Measurements from ENCODE around the gene GBF1. TPM values are rescaled to one million over a fixed set of nuclear protein-coding genes. Genes with fewer than 3 reads are reported as not detected.

Gene GBF1
- total and polyA plus RNA-seq, 2 of the 13 experiments (the other 11 are each of a cell fraction or from before 2014, with no cell fraction given): 17.1 to 21.9 TPM

DNA sequence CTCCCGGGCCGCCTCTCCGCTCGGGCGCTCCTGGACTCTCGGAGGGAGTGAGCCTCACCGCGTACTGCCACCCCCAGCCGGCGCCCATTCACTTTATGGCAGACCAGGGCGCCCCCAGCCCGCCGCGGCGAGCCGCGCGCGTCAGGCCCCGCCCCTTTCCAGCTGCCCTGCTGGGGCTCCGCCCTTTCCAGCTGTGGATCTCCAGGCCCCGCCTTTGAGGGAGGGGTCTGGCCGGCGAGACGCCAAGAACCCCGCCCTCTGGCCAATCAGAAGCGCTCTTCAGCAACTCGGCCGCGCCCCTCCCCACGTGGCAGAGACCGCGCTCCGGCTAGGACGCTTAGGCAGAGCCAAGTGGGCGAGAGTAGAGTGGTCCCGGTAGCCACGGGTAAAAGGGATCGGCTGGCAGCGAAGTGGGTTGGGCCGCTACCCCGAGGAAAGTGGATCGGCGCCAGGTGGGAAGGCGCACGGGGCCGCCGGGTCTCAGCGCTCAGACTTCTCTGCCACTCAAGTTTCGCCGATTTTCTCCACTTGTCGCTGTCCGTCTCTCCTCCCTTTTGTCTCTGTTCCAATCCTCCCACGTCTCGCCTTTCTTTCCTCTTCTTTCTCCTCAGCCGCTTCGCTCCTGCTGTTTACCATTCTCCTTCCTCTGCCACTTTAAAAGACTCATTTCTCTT is 3.8 kb upstream of the GBF1 start, which contains the start of gene PITX3 (continued):
- TF ChIP-seq SRF (IDR thresholded peaks at IDR 0.05; ENCODE audit: low read depth, low read length) (no peak), SSRP1 (CRISPR knock-in tag; IDR thresholded peaks at IDR 0.05) (no peak), KMT2A (CRISPR knock-in tag; IDR thresholded peaks at IDR 0.05) (peak; percentile 27; the same call in 1 of the 2 replicates), MAZ (IDR thresholded peaks at IDR 0.05; ENCODE audit: borderline replicate concordance, low read depth, low read length) (peak; percentile 14; the same call in 1 of the 2 replicates), MAZ (CRISPR knock-in tag; IDR thresholded peaks at IDR 0.05; ENCODE audit: low read depth) (peak; percentile 54; the same call in 1 of the 2 replicates), ARHGAP35 (CRISPR knock-in tag; IDR thresholded peaks at IDR 0.05; ENCODE audit: borderline replicate concordance) (peak; percentile 26; the same call in 1 of the 2 replicates), ERF (CRISPR knock-in tag; IDR thresholded peaks at IDR 0.05) (no peak), ZFY (CRISPR knock-in tag; IDR thresholded peaks at IDR 0.05) (peak; percentile 46), HOXA7 (CRISPR knock-in tag; IDR thresholded peaks at IDR 0.05) (no peak), NFKB2 (CRISPR knock-in tag; IDR thresholded peaks at IDR 0.05; ENCODE audit: borderline replicate concordance) (peak; percentile 51; the same call in 1 of the 2 replicates), HNRNPK (IDR thresholded peaks at IDR 0.05; ENCODE audit: low read depth, low read length, poor library complexity, severe bottlenecking) (peak; percentile 87), ZSCAN22 (CRISPR knock-in tag; IDR thresholded peaks at IDR 0.05) (no peak), SALL1 (CRISPR knock-in tag; IDR thresholded peaks at IDR 0.05) (peak; percentile 48; the same call in 1 of the 2 replicates), ZNF253 (CRISPR knock-in tag; IDR thresholded peaks at IDR 0.05; ENCODE audit: borderline replicate concordance) (0 out of 2 replicates have a peak, but pooled peaks have one; percentile 27), HDAC1 (CRISPR knock-in tag; IDR thresholded peaks at IDR 0.05) (peak; percentile 93), ZBTB46 (CRISPR knock-in tag; IDR thresholded peaks at IDR 0.05; ENCODE audit: borderline replicate concordance) (peak; percentile 31; the same call in 1 of the 2 replicates), YY1 (IDR thresholded peaks at IDR 0.05; ENCODE audit: insufficient read depth, insufficient replicate concordance, low read depth, low read length) (peak; percentile 18), NKX3-1 (CRISPR knock-in tag; IDR thresholded peaks at IDR 0.05) (0 out of 2 replicates have a peak, but pooled peaks have one; percentile 24), ZNF224 (CRISPR knock-in tag; IDR thresholded peaks at IDR 0.05) (no peak), ZSCAN5A (CRISPR knock-in tag; IDR thresholded peaks at IDR 0.05; ENCODE audit: borderline replicate concordance) (no peak), ZNF574 (CRISPR knock-in tag; IDR thresholded peaks at IDR 0.05) (0 out of 2 replicates have a peak, but pooled peaks have one; percentile 17)
- TF ChIP-seq, protein P1, sequence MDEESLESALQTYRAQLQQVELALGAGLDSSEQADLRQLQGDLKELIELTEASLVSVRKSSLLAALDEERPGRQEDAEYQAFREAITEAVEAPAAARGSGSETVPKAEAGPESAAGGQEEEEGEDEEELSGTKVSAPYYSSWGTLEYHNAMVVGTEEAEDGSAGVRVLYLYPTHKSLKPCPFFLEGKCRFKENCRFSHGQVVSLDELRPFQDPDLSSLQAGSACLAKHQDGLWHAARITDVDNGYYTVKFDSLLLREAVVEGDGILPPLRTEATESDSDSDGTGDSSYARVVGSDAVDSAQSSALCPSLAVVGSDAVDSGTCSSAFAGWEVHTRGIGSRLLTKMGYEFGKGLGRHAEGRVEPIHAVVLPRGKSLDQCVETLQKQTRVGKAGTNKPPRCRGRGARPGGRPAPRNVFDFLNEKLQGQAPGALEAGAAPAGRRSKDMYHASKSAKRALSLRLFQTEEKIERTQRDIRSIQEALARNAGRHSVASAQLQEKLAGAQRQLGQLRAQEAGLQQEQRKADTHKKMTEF (CRISPR knock-in tag; IDR thresholded peaks at IDR 0.05): peak; percentile 69; the same call in 1 of the 2 replicates
